ENCODE results near the gene TAS1R3. TPM values are rescaled to one million over a fixed set of nuclear protein-coding genes. Genes with fewer than 3 reads are reported as not detected.

The TAS1R3 gene
- total and polyA plus RNA-seq, 10 of the 15 experiments (the other 5 are each of a cell fraction or from before 2014, with no cell fraction given): 0.04 to 0.51 (median 0.08) TPM; not detected in 3

DNA sequence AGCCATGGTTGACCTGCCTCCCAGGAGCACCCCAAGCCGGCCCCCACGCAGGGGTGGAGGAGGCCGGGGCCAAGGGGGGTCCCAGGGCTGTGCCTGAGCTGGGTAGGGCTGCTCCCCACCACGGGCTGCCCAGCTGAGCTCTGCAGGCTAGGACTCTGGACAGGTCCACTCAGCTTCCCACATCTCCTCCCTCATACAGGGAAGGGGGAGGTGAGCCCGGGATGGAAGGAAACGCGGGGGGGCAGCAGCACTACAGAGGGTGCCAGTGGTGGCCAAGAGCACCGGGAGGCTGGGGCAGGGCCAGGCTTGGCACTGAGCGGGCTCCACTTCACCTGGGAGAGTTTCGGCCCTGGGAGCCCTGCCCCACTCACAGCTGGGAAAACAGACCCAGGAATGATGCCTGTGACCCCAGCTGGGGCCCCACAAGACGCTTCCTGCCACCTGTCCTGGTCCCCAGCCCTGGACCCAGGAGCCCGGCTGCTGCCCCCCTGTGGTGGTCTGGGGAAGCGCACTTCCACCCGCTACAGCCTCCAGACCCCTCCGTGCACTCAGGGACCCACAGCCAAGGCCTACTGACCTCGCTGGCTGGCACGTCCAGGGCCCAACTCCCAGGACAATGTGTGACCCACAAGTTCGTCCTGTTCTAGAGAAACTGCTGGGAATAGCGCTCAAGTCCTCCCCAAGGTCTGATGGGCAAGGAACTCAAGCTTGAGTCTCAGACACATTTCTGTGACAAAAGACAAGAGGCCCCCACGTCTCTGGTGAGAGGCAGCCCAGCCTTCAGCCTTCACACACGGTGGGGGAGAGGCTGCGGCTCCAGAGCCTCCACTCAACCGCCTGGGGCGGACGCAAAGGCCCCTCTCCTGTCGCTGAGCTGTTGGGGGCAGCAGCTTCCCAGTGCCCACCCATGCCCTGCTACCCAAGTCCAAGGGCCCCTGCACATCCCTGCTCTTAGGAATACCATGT is 40.9 kb downstream of the TAS1R3 start (continued):
- TF ChIP-seq IRF3 (IDR thresholded peaks at IDR 0.05) (no peak), CEBPB (IDR thresholded peaks at IDR 0.05; ENCODE audit: borderline replicate concordance in 1 of 2, low read depth in 2 of 2, low read length in 2 of 2) (no peak), BRCA1 (IDR thresholded peaks at IDR 0.05; ENCODE audit: low read depth, low read length) (no peak), HDAC2 (IDR thresholded peaks at IDR 0.05) (no peak), EGR1 (IDR thresholded peaks at IDR 0.05; ENCODE audit: borderline replicate concordance in 1 of 2, low read depth in 2 of 2, low read length in 2 of 2) (no peak), CHD4 (IDR thresholded peaks at IDR 0.05) (no peak), CBX5 (IDR thresholded peaks at IDR 0.05; ENCODE audit: low read depth) (no peak), BACH1 (IDR thresholded peaks at IDR 0.05; ENCODE audit: borderline replicate concordance) (peak; percentile 19; the same call in 1 of the 2 replicates), CBX3 (IDR thresholded peaks at IDR 0.05; ENCODE audit: borderline replicate concordance, low read depth) (no peak), IKZF2 (IDR thresholded peaks at IDR 0.05) (peak in 1 of 2 experiments; percentile 19; a peak in 2 of 4 replicates), IRF5 (IDR thresholded peaks at IDR 0.05; ENCODE audit: borderline replicate concordance) (no peak), ATF7 (IDR thresholded peaks at IDR 0.05; ENCODE audit: low read depth) (no peak), POLR2A (IDR thresholded peaks at IDR 0.05; ENCODE audit: low read depth, low read length) (peak; percentile 43; the same call in 1 of the 2 replicates), STAT1 (conservative IDR thresholded peaks at IDR 0.05) (no peak), CTCF (IDR thresholded peaks at IDR 0.05 in 2 of 3, conservative IDR thresholded peaks at IDR 0.05 in 1 of 3; ENCODE audit: control insufficient read depth in 2 of 3, extremely low read depth in 1 of 3, insufficient read depth in 1 of 3, low read depth in 3 of 3, low read length in 3 of 3) (peak; percentile 79 to 95 (median 93)), CREM (IDR thresholded peaks at IDR 0.05; ENCODE audit: low read depth) (no peak), MYB (IDR thresholded peaks at IDR 0.05; ENCODE audit: borderline replicate concordance, low read depth, low read length) (no peak), ZBTB11 (CRISPR knock-in tag; IDR thresholded peaks at IDR 0.05) (no peak), JUND (IDR thresholded peaks at IDR 0.05; ENCODE audit: low read depth, low read length) (no peak)

Measured in GM12878 (cell line).